Prostate gland (tissue), 2 donors: ENCODE data around the gene PTBP1.
"Not testable (repeated sequence)": the region's sequence is repeated elsewhere in the genome, so short reads cannot be mapped to it uniquely, and the experiment has no call there.

ENCODE experiments used
- POLR2A ChIP-seq: fragments of 450-650 bp; IDR thresholded peaks from one replicate; pipeline ENCODE4 v1.6.1; 2016; ENCODE audit warnings: antibody characterized with exemption, mild to moderate bottlenecking
- TF ChIP-seq, protein P1 (sequence below), 4 experiments: fragments of 200-600 bp in 2 of 4; fragments of 450-650 bp in 2 of 4; sonication (generic) in 2 of 4; IDR thresholded peaks; 1 replicate in 3 of 4; 2 replicates in 1 of 4; pipeline ENCODE4 v1.5.1; 2016 to 2019; ENCODE audit warnings: antibody characterized with exemption in 4 of 4, mild to moderate bottlenecking in 2 of 4, moderate library complexity in 2 of 4

DNA sequence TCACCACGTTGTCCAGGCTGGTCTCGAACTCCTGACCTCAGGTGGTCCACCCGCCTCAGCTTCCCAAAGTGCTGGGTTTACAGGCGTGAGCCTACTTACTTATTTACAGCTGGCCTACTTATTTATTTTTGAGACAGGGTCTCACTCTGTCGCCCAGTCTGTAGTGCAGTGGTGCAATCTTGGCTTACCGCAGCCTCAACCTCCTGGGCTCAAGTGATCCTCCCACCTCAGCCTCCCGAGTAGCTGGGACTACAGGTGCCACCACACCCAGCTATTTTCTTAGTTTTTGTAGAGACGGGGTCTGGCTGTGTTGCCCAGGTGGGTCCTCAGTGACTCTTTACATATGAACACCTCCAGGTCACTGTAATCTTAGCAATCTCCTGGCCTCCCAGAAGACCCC, 51.9 kb downstream of the PTBP1 start:
- TF ChIP-seq, protein P1, sequence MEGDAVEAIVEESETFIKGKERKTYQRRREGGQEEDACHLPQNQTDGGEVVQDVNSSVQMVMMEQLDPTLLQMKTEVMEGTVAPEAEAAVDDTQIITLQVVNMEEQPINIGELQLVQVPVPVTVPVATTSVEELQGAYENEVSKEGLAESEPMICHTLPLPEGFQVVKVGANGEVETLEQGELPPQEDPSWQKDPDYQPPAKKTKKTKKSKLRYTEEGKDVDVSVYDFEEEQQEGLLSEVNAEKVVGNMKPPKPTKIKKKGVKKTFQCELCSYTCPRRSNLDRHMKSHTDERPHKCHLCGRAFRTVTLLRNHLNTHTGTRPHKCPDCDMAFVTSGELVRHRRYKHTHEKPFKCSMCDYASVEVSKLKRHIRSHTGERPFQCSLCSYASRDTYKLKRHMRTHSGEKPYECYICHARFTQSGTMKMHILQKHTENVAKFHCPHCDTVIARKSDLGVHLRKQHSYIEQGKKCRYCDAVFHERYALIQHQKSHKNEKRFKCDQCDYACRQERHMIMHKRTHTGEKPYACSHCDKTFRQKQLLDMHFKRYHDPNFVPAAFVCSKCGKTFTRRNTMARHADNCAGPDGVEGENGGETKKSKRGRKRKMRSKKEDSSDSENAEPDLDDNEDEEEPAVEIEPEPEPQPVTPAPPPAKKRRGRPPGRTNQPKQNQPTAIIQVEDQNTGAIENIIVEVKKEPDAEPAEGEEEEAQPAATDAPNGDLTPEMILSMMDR (IDR thresholded peaks at IDR 0.05): not testable (repeated sequence)
- not testable (repeated sequence) for TF ChIP-seq POLR2A
